Stimulated activated CD4-positive, alpha-beta T cell treated with anti-CD3 and anti-CD28 coated beads, Interleukin-15, amount 100 ng/mL, for 24 hours (primary cell): ENCODE results near the gene KIRREL1.

Experiments used
- DNase-seq: peaks from one replicate; pipeline ENCODE4 v3.0.0-alpha.2; 2020

Gene KIRREL1

DNA sequence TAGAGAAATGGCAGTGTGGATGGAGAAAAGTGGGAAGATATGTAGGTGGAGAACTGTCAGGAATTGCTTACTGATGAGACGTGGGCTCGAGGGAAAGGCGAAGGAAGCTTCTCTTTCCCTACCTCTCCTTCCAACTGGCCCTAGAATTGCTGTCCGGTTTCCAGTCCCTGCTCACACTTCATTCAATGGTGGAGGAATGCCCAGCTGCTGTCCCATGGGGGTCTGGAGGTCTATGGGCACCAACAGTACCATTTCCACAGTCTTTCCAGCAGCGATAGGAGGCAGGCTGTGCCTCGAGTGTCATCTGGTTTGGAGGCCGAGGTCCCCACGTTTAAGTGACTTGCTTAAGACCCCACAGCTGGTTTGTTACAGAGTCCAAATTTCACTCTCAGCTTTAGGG is 155.7 kb downstream of the KIRREL1 start:
- no peak for DNase-seq
